CD4-positive, alpha-beta T cell treated with Interferon alpha-2 for 1 hour (primary cell): ENCODE data around the gene MAP4K2.

ENCODE experiments used
- DNase-seq, 2 donors: peaks; one replicate each; pipeline ENCODE4 v3.0.0-alpha.2; 2020 to 2022

Gene MAP4K2

DNA sequence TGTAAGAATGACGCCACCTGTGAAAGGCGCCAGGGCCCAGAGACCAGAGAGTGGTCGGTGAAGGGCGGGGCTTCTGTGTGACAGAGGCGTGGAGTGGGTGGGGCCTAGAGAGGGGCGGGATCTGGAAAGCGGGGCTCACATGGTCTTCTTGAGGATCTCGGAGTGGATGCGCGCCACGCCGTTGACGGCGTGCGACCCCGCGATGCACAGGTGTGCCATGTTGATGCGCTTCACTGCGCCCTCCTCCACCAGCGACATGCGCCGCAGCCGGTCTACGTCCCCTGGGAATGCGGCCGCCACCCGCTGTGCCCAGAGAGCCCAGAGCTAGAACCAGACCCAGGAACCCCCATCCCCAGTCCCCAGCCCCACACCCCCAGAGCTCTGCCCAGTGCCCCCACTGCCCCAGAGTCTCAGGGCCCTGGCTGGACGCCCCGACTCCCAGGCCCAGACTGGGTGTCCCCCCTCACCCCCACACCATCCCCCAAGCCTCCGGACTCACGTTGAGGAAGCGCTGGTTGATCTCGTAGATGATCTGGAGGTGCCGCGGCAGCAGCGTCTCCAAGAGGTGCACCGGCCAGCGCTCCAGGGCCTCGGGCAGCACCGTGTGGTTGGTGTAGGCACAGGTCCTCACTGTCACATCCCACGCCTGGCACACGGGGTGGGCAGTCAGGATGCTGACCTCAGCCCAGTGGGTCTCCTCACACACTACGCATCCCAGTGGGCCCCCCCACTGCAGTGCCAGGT is 49.5 kb downstream of the MAP4K2 start:
- no peak for DNase-seq

- DNase-seq: no peak
Observed at GRCh38 chr11:64753019-64753379, 50.0 kb downstream of the MAP4K2 start.

DNA sequence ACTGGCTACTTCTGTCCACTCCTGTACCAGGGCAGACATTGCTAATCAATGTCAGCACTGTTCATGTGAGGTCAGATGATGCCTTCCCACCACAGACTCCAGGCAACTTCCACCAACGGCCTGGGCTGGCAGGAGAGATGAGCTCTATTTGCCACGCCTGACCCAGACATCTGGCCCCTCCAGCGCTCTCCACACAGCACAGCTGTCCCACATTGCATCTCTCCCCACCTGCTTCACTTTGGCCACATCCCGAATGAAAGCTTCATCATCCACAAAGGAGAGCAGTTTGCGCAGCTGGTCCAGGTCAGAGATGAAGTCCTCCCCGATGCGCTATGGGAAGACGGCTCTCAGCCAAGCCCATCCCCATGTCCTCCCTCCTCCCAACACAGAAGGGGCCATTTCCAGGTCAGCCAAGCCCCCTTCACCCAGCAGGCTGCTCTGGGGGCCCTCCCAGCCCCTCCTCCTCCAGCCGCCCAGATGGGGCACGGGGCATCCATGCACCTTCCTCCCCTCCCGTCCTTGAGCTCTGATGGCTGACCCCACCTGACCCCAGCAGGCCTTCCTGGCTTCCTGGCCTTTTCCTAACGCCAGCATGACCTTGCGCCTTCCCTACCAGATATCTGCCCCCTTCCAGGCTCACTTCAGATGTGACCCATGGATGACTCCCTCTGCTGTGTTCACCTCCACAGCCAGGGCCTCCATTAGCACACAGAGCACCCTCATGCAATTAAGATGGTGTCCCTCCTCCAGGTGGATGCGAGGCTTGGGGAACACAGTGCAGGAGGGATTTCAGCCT is 50.6 kb downstream of the MAP4K2 start:
- no peak for DNase-seq

GRCh38 chr11:64751580-64751979 is 51.4 kb downstream of the MAP4K2 start:
- DNase-seq: no peak

DNA sequence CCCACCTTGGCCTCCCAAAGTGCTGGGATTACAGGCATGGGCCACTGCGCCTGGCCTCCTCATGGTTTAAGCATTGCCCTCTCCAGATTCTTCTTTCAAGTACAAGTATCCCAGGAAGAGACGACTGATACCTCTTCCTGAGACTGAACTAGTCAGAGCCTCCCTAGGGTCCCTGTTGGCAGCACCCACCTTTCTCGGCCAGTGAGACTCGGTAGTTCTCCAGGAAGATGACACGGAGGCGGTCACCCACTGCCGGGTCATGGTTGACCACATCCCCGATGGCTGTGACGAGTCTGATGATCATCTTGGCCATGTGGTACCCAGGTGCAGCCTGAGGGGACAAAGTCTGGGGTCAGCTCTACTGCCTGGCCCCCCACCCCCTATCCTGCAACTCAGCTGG is 51.9 kb downstream of the MAP4K2 start:
- no peak for DNase-seq

DNA sequence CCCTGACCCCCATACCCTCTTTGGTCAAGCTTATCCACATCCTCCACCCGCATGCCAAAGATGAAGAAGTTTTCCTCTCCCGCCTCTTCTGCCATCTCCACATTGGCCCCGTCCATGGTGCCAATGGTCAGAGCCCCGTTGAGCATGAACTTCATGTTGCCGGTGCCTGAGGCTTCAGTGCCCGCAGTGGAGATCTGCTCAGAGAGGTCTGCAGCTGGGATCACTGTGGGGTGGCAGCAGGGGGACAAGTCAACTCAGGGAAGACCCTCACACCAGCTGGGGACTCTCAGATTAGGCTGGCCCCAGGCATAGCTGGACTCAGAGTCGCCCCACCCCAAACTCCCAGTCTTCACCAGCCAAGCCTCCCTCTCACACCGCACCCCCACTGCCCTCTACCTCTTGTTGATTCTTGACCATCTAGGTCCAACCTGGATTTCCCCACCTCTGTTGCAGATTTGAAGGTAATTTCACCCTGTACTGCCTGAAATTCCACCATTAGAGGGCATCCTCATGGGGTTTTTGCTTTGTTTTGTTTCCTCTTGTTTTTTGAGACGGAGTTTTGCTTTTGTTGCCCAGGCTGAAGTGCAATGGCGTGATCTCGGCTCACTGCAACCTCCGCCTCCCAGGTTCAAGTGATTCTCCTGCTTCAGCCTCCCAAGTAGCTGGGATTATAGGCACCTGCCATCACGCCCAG is 52.5 kb downstream of the MAP4K2 start:
- DNase-seq: peak in 1 of 2 donors; percentile 48

DNA sequence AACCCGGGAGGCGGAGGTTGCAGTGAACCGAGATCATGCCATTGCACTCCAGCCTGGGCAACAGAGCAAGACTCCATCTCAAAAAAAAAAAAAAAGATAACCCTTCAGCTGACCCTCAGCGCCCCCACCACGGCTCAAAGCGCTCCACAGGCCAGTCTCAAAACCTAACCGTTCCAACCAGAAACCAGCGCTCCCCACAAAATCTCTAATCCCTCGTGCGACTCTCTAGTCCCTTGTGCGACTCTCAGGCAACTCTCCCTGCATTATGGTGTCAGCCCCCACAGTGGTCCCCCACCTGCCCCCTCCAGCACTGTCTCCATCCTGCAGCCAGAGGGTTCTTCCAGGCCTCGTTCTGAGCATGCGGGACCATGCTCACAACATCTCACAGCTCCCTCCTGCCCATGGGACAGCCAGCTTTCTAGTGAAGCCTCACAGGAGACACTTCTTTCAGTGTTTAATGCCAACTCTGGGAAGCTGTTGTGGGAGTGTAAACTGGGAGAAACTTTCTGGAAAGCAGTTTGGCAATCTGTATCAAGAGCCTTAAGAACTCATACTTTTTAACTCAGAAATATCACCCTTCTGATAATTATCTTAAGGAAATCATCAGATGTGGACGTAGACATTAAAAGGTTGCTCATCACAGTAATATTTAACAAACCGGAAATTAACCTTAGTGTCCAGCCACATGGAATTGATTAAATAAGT is 54.9 kb downstream of the MAP4K2 start:
- DNase-seq: no peak

DNA sequence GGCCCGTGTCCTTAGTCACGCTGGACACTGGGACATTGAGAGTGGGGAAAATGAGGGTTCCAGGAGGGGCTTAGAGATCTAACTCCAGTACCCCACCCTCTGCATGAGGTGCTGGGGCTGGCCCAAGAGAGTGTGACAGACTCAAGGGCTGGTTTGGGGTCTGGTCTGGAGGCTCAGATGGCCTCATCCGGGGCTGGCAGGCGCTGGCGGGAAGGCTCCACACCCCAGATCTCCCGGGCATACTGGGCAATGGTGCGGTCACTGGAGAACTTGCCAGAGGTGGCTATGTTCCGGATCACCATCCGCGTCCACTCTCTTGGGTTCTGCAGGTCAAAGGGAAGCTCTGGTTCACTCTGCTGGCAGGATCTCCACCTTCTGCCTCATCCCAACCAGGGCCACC is 56.5 kb downstream of the MAP4K2 start:
- no peak for DNase-seq

GRCh38 chr11:64745521-64746328 is 57.3 kb downstream of the MAP4K2 start:
- peak; percentile 79 to 85 for DNase-seq

- DNase-seq: peak; percentile 89 to 90
Observed at GRCh38 chr11:64745189-64745520, 57.9 kb downstream of the MAP4K2 start.

GRCh38 chr11:64744544-64745188 is 58.3 kb downstream of the MAP4K2 start:
- peak in 1 of 2 donors; percentile 56 for DNase-seq

DNA sequence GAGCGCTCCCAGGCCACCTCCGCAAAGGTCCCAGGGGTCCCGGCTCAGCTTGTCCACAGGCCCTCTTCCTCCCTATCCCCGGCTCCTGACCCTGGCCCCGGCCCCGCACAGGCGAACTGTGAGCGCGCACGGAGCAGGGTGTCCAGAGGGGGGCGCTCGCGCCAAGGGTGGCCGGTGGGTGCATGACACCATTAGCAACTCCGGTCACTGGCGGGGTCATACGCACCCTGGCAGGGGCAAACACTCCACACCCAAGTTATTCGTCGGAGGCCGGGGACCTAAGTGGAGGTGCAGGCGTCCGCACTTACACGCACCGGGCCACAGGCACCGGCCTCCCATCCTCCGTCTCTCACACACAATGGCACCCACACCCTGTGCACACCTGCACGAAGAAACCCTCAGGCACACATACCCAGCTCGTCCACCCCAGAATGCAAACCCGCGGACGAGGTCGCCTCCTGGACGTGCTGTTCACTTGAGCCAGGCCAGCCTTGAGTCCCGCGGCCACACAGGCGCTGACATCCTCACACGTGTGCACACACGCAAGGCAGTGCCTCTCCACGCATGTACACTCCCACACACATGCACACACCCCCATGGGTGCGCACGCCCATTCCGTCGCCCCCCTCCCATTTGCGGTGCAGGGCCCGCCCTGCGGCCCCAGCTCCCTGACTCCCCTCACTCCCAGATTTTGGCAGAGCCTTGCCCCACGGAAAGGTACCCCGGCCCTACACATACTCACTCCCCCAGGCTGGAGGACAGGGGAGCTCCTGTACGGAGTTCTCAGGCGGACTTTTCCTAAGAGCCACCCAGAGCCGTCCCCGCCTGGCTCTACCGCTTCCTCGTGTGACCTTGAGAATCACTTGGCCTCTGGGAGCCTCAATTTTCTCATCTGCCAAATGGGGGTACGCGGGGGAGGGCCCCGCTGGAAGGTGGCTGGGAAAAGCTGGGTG is 59.1 kb downstream of the MAP4K2 start, which contains the start of gene RASGRP2:
Gene RASGRP2, minus strand, starts transcription at position 552 of the 953 bp plus-strand sequence. CDS start 1,276 bp downstream, outside the sequence.
- DNase-seq: peak; percentile 87 to 88

DNA sequence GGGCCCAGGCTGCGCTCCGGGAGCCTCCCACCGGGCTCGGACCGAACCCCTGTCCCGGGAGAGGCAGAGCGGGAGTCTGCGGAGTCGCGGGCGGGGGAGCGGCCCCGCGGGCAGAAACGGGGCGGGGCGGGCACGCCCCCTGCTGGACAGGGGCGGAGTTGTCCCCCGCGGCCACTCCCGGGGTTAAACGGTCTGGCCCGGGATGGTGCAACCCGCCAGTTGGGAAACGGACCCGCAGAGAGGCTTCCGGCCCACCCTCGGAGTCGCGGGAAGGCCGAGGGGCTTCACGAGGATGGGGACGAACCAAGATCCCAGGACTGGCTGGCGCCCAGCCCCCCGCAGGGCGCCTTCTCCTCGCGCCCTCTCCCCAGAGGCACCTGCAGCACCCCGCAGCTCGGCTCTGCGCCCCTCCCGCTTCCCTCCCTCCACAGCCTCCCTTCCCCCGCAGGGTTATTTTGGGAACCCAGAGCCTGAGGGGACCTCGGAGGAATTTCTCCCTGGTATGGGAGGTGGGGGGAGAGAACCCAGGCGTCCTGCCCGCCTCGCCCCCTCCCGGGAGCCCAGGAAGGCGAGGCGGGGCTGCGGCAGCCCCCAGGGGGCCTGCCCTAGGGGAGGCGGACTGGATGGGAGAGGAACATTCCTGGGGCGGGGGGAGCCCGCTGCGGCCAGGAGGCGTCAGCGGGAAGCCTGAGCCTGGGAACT is 60.0 kb downstream of the MAP4K2 start:
- peak; percentile 68 to 79 for DNase-seq

DNA sequence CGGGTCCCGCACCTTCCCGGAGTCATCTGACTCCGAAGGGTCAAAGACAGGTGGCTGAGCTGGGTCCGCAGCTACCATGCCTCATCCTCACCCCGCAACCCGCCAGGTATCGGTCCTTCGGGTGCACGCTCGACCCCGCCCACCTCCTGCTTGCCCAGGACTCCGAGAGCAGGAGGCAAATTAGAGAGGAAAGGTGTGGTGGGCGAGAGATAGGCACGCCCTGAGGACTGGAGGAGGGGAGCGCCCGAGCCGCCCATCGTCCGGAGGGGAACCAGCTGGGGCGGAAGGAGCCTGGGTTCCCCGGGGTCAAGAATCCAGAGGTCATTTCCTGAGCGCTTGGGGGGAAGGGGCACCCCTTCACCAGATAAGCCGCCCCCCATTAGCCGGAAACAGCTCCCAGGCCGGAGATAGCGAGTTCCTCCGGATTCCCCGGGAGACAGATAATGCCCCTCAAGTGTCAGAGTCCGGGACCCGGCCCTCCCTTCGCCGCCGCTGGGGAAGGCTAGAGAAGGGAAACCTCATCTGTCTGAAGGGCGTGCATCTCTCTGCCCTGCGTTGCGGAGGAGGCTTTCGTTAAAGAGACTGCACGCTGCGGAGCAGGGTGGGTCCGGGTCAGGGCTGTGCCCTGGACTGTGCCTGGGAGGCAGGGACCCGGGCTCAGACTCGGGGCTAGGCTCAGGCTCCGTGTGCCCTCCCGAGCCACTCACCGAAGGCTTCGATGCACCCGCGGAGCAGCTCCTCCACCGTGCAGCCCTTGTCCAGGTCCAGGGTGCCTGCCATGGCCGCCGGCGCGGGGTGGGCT is 60.7 kb downstream of the MAP4K2 start:
- DNase-seq: no peak

- no peak for DNase-seq
Observed at GRCh38 chr11:64741375-64742086, 61.5 kb downstream of the MAP4K2 start.

GRCh38 chr11:64739871-64740270 is 63.1 kb downstream of the MAP4K2 start:
- DNase-seq: no peak

DNA sequence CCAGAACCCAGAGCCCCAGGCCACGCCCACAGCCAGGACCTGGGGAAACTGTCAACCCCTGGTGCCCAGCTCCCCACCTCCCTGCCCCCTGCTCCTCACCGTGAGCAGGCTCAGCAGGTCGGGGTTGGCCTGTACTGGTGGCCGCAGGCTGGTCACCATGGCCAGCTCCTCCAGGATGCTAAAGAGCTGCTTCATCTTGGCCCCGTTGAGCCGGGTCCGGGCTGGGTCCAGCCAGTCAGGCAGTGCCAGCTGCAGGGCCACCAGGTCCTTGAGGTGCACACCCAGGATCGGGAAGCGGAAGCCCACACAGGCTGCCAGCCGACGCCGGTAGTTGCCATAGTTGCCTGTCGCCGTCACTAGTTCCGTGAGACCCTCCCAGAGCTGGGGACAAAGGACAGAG is 66.4 kb downstream of the MAP4K2 start:
- no peak for DNase-seq

DNA sequence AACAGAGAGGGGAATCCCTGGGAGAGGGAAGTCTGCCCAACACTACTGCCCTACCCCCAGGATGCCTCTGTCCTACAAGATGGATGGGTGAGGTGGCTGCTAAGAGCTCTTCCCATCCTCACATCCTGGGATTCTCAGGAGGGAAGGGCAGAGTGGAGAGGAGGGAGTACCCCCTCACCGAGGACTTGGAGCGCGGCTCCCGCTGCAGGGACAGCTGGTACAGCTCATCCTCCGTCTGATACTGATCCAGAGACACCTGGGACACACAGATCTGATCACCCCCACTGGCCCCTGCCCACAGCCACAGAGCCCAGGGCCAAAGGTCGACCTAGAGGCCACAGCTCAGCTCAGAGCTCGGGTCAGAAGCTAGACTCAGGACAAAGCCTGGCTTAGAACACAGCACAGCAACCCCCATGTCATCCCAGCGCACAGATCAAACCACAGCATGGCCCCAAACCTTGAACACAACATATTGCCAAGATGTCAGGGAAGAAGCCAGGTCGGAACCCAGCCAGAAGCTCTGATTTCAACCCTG is 67.2 kb downstream of the MAP4K2 start:
- DNase-seq: no peak
